NCI-H1105 treated with DMSO at 0.1 percent for 48 hours (cell line): Measurements from ENCODE around the gene WNT7A.

Experiments used
- DNase-seq: peaks from one replicate; lab custom pipeline; 2025; lab: John Stamatoyannopoulos, UW

WNT7A gene

GRCh38 chr3:13827256-13827655 lies 52.6 kb downstream of the WNT7A start:
- no peak for DNase-seq

DNA sequence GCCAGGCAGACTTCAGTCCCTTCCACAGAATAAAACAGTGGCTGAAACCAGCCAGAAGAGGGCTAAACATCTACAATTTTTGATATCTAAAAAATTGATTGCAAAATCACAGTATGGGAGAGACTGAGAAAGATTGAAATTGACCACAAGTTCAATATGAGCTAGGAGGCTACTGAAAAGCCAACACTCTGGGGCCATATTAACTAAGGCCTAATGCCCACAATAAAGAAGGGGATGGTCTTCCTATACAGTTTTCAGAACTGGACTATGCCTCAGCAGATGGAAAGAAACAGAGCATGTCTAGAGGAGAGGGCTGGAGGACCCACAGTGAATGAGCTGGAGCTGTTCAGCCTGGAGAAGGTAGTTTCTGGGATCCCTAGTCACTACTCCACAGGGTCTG lies 53.2 kb downstream of the WNT7A start:
- DNase-seq, result no peak

DNA sequence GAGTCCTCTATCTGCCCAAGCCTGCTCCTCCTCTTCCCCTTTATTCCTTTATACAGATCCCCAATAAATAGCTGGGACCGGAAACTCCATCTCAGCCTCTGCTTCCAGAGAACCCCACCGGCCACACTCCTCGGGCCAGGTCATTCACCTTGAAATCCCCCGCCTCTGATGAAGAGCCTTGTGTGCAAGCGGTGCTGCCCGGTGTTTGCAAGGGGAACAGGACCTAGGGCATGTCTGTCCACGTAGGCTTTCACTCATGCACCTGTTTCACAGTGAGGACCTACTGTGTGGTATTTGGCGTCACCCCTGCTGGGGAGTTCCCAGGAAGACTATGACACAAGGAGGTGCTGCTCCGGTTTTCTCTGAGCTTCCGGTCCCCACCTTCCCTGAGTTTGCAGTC lies 54.0 kb downstream of the WNT7A start:
- DNase-seq, result no peak

GRCh38 chr3:13825311-13825579 lies 54.6 kb downstream of the WNT7A start:
- no peak for DNase-seq

DNA sequence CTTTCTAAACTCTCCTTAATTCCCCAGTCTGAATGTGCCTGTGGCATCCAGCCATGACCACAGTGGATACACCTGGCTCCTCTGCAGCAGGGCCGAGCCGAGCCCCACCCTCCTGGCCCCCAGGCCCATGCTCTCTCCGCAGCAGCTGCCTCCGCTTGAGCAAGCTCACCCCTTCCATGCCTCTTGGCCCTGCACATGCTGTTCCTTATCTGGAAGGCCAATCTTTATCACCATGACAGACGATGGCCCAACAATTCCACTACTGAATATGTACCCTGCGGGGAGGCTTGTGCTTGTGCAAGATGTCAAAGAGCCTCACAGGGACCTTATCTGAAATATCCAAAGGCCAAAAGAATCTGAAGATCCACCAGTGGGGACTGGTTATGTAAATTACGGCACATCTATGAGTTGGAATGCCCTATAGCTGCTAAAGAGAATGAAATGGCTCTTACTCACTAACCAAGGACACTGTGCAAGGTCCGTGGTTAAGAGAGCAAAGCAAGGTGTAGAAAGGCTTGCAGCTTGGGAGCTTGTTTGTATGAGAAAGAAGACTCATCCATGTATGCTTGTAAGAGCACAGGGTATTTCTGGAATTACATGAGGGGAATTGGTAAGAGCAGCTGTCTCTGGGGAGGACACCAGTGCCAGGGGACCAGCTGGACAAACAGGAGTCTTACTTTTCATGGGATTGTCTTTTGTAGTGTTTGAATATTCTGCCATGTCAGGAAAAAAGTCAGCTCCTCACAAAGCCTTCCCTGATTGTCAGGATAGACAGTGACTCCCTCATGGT lies 55.2 kb downstream of the WNT7A start:
- no peak for DNase-seq

DNA sequence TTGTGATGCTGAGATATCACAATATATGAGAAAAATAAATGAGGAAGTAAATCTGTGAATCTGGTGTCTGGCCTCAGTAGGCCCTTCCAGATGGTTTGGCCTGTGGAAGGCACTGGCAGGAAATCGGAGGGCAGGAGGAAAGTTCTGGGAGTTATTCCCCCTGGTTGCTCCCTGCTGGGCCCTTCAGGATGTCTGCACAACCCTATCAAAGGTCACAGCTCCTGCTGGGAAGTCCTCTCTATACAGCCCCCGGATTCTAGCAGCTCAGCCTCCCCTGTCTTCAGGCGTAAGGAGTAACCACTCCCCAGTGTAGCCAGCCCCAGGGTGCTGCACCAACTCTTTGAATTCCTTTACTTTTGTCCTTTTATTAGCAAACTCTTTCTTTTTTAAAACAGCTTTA lies 56.2 kb downstream of the WNT7A start:
- DNase-seq, result no peak

DNA sequence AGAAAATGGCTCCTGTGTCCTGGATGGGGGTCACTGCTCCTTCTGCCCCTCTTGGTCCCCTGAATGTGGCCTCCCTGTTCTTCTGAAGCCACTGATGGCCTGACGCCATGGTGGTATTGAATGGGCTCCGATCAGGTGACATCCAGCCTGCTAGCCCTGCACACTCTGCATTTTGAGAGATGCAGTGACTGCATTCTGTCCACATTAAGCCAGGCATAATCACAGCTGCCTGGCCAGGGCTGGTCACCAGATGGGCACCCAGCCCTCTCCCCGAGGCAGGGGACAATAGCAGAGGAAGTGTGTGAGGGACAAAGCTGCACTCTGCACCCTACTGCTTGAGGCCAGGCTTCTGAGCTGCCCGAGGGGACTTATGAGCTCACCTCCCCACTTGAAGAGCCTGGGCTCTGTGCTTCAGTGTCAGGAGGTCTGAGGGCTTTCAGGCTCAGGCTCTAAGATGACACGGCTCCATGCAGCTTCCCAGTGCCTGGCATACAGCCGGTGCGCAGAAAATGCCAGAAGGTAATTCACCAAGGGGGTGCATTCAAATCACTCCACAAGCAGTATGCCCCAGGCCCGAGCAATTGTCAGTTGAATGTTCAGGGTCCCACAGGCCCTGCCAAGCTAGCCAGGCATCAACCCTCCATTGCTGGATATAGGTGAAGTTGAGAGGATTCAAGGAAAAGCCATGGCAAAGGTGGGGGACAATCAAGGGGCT lies 56.8 kb downstream of the WNT7A start:
- DNase-seq, result no peak

DNA sequence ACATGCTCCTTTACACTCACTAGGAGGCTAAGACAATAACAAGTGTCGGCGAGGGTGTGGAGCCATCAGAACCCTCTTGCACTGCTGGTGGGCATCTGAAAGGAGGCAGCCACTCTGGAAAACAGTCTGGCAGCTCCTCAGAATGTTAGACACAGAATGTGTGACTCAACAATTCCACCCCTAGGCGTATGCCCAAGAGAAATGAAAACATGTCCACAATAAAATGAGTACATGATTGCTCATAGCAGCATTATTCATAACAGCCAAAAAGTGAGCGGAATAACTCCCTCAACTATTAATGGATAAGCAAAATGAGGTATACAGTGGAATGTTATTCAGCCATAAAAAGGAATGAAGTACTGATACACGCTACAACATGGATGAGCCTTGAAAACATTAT lies 57.8 kb downstream of the WNT7A start:
- DNase-seq, result no peak

DNA sequence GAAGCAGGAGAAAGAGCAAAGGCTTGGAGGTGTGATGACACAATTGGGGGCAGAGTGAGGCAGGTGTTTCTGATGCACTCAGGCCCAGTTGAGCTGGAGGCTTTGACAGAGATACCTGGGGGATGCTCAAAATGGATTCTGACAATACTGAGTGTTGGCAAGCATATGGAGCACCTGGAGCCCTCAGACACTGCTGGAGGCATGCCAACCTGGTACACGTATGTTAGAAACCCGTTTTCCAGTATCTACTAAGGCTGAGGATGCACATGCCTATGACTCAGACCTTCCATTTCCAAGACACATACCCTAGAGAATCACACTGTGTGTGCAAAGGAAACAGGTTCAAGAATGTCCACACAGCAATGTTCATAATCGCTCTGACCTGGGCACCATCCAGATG lies 58.7 kb downstream of the WNT7A start:
- no peak for DNase-seq

DNA sequence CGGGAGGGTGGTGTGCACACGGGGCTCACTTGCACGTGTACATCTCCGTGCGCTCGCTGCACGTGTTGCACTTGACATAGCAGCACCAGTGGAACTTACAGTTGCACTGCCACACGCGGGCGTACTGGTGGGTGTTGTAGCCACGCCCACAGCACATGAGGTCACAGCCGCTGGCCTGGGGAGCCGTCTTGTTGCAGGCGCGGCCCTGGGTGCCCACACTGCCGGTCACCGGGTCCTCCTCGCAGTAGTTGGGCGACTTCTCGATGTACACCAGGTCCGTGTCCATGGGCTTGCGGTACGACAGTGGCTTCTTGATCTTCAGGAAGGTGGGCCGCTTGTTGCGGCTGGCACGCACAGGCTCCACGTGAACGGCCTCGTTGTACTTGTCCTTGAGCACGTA lies 61.0 kb downstream of the WNT7A start:
- no peak for DNase-seq

DNA sequence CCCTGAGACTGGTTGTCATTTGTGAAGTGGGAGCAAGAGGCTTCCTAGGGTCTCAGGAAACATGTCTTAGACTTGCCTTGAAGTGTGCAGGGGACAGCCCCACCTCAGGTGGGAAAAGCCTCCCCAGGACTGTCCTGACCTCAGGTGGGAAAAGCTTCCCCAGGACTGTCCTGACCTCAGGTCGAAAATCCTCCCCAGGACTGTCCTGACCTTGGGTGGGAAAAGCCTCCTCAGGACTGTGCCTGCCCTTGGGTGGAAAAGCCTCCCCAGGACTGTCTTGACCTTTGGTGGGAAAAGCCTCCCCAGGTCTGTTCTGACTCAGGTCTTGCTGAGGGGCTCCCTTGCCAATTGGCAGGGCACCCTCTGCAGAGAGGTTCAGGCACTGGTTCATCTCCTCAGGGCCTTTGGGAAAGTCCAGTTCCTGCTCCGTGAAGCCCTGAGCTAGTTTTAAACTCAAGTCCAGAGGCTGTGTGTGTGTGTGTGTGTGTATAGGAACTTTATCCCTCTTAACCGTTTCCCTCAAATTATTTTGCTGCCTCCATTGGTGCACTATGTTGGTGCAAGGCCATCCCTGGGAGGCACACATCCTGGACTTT lies 64.7 kb downstream of the WNT7A start:
- DNase-seq, result no peak

- no peak for DNase-seq
Observed at GRCh38 chr3:13812034-13812471, 67.8 kb downstream of the WNT7A start.

- no peak for DNase-seq
Observed at GRCh38 chr3:13811614-13812013, 68.3 kb downstream of the WNT7A start.

DNA sequence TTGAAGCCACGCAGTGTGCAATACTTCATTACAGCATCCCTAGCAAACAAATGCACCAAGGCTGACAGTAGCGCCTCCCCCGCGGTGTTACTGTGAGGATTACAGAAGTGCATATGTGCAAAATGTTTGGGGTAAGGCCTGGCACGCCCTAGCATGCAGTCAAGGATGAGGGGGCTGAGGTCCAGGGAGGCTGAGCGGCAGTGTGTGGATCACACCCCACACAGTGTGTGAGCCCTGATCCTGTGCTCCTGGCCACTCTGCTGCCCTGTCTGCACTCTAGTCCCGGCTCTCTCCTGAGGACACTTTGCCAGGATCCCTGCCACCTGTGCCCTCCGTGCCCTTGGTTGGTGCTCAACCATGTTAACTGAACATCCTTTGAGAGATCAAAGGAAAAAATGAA lies 71.3 kb downstream of the WNT7A start:
- no peak for DNase-seq

GRCh38 chr3:13801361-13802204 lies 78.3 kb downstream of the WNT7A start:
- no peak for DNase-seq

DNA sequence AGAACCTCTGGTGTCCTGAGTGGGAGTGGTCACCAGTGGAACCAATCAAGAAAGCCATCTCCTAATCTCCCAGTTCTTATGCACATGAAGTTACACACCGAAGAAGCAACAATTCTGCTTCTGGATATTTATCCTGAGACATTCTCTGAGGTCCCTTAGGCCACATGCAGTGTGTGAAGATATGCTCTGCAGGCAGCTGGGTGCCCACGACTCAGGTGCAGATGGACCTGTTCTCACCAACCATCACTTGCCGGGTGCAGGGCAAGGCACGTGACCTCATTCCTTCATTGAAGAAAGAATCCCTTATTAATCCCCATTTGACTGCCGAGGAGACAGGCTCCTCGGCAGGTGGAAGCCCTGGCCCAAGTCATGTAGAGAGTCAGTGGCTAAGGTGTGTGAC lies 79.8 kb downstream of the WNT7A start:
- no peak for DNase-seq

- no peak for DNase-seq
Observed at GRCh38 chr3:13798401-13798800, 81.5 kb downstream of the WNT7A start.

- DNase-seq, result no peak
Observed at GRCh38 chr3:13796701-13797460, 83.0 kb downstream of the WNT7A start.

DNA sequence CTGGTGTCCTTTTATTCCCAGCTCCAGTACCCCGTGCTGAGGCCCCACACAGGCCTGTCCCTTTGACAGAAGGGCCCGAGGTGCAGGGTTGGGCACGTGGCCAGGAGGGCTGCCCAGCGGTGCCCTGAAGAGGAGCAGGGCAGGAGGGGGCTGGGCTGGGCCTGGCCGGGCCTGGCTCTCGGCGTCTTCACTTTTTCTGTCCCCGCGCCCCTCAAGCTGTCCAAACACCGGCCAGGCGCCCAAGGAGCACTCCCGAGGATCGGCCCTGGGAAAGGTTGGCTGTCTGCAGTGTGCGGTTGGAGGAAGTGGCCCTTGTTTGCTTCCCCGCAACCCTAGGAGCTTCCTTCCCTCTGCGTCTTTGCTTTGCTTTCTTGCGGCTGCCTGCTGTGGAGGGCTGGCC lies 84.1 kb downstream of the WNT7A start:
- DNase-seq, result no peak

- DNase-seq, result no peak
Observed at GRCh38 chr3:13794322-13794721, 85.5 kb downstream of the WNT7A start.

DNA sequence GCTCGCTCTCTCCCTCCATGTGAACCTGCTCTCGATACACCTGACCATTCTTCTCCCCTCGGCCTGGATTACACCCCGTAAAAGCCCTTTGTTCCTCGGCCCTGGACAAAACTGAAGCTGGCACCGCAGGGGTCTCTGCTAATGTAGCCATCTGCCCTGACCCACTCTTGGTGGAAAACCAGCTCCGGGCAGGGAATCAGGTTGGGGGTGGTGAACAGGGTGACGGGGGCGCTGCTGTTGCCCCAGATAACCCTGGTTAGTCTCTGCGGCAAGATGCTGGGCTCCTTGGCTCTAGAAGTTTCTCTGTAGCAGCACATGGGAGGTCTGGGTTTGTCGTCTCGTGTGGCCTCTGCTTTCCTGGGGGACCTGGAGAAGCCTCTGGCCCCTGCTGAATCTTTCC lies 86.4 kb downstream of the WNT7A start:
- no peak for DNase-seq
